ENCODE data around the gene SLC28A2.

Gene SLC28A2

GRCh38 chr15:45326280-45326679 is 74.2 kb downstream of the SLC28A2 start:
- no peak for DNase-seq (ENCODE audit: low read depth in 2 of 3, low spot score in 1 of 3)

GRCh38 chr15:45326741-45327140 is 74.7 kb downstream of the SLC28A2 start:
- DNase-seq (ENCODE audit: low read depth in 2 of 3, low spot score in 1 of 3) = no peak

Data from stimulated activated CD4-positive, alpha-beta T cell treated with anti-CD3 and anti-CD28 coated beads, Interleukin-12 subunit alpha, Interleukin-12 subunit beta, amount 100 ng/mL, for 48 hours (primary cell).